ENCODE measurements around the gene HDAC1. TPM values are rescaled to one million over a fixed set of nuclear protein-coding genes. Genes with fewer than 3 reads are reported as not detected.
A peak's percentile ranks its signal among the peaks of the same experiment; 100 is the strongest.

The HDAC1 gene
- total and polyA plus RNA-seq, 10 of the 15 experiments (the other 5 are each of a cell fraction or from before 2014, with no cell fraction given) = 147 to 331 (median 168) TPM

DNA sequence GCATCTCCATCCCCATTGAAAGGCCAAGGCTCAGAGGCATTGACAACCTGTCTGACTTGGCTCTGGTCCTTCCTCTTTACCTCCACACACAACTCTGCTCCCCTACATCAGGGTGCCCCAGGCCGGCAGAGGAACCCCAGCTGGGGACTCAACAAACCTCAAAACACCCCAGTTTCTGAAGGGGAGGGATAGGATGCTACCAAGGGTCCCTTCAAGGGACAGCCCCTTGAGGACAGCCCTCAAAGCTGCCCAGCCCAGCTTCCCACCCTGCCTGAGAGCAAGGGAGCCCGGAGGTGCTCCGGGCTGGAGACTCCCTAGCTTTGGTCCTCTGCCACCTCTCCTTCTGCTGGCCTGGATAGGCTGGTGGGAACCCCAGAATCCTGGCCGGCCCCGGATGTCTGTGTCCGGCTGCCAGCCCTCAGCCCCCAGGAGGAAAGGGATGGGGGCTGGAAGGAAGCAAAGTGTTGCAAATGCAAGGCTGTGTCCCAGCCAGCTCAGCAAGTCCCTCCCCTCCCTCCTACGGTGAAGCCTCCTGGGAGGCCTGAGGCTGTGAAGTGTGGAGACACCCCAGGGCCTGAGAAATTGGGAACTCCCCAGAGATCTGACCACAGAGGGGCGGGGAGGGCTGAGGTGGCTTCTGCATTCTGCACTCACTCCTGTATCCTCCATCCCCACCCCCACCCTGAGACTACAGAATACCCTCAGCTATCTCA, 45.2 kb downstream of the HDAC1 start:
- Histone ChIP-seq H3K9me3 (replicated peaks; ENCODE audit: control insufficient read depth, insufficient read depth, low read length) (no peaks in the 10 kb centered on the region), H4K20me1 (ENCODE audit: control insufficient read depth, insufficient read depth) (no peaks in the 10 kb centered on the region), H3K27ac (ENCODE audit: control insufficient read depth, insufficient read depth) (peak overlapping the region; percentile 81), H3K4me2 (ENCODE audit: control insufficient read depth, insufficient read depth) (peak overlapping the region; percentile 78), H2AFZ (ENCODE audit: control insufficient read depth, low read depth, low read length) (no peak overlapping the region), H3K27me3 (replicated peaks in 1 of 2; ENCODE audit: control insufficient read depth in 2 of 2, insufficient read depth in 2 of 2, low read length in 1 of 2) (no peaks in the 10 kb centered on the region), H3K4me3 (peak overlapping the region; percentile 39; the same call in 1 of the 2 replicates), H3K4me1 (ENCODE audit: control insufficient read depth, insufficient read depth, low read length) (peaks cover 65% of the 10 kb centered on the region), H3K36me3 (ENCODE audit: control insufficient read depth in 2 of 2, insufficient read depth in 2 of 2, low read length in 1 of 2) (peaks cover 6 to 7% of the 10 kb centered on the region in 2 experiments), H3K79me2 (ENCODE audit: control insufficient read depth, insufficient read depth, low read length) (peaks cover 24% of the 10 kb centered on the region), H3K9ac (ENCODE audit: control insufficient read depth, insufficient read depth, low read length) (peak overlapping the region; percentile 64; the same call in 1 of the 2 replicates)
- DNase-seq (ENCODE audit: low read depth, low spot score) (peak; percentile 76), FAIRE-seq (no peak), ATAC-seq (peak; percentile 65)
- ChIA-PET POLR2A (interaction anchor here (0.5 to 3.8 kb wide), 16 partner anchors 15 to 482 kb away, joined by 3 to 46 read pairs (median 4); partner anchors contain the start of genes BSDC1, CCDC28B, LCK and TXLNA), RAD21 (ENCODE audit: unreplicated experiment) (interaction anchor here (0.7 to 3.2 kb wide), 21 partner anchors 9 to 484 kb away, joined by 3 to 30 read pairs (median 5); partner anchors contain the start of genes BSDC1, LCK and TXLNA), CTCF (interaction anchor here (0.9 to 2.4 kb wide), 18 partner anchors 10 to 156 kb away, joined by 3 to 17 read pairs (median 4); partner anchors contain the start of genes BSDC1 and CCDC28B), SMC1A (ENCODE audit: uncharacterized antibody, unreplicated experiment) (interaction anchor here (0.9 to 3.4 kb wide), 11 partner anchors 10 to 121 kb away, joined by 3 to 16 read pairs (median 6); partner anchors contain the start of gene BSDC1)
- in situ Hi-C loops (cut with MboI) = no loop called here
- intact Hi-C loops (cut with micrococcal nuclease; ENCODE audit: unreplicated experiment) = loop anchor here (2.0 kb wide), 1 partner anchor 14 kb away; no protein-coding TSS in a partner anchor
- WGBS (ENCODE audit: insufficient coverage, insufficient replicate concordance, low lambda C conversion rate, missing lambda C conversion rate) = 0% methylated on average over 7 of the region's 8 CpGs
- no TSS peak for BruUV-seq (replicated peaks)
- TF ChIP-seq IKZF1 (conservative IDR thresholded peaks at IDR 0.05) (peak; percentile 93), HDAC2 (IDR thresholded peaks at IDR 0.05) (no peak), SMAD1 (IDR thresholded peaks at IDR 0.05; ENCODE audit: low read depth, partially characterized antibody) (no peak), ZSCAN29 (IDR thresholded peaks at IDR 0.05) (no peak), ATF7 (IDR thresholded peaks at IDR 0.05; ENCODE audit: low read depth) (no peak), RB1 (IDR thresholded peaks at IDR 0.05; ENCODE audit: borderline replicate concordance) (peak; percentile 70; the same call in 1 of the 2 replicates), PML (IDR thresholded peaks at IDR 0.05; ENCODE audit: low read length) (no peak), YY1 (IDR thresholded peaks at IDR 0.05; ENCODE audit: low read depth, low read length) (0 out of 2 replicates have a peak, but pooled peaks have one; percentile 19), SIX5 (IDR thresholded peaks at IDR 0.05; ENCODE audit: low read depth, low read length, severe bottlenecking) (no peak), RCOR1 (conservative IDR thresholded peaks at IDR 0.05; ENCODE audit: low read depth, low read length) (no peak), WRNIP1 (IDR thresholded peaks at IDR 0.05; ENCODE audit: borderline replicate concordance, low read depth, low read length) (no peak), SUZ12 (IDR thresholded peaks at IDR 0.05; ENCODE audit: unreplicated experiment) (no peak), LARP7 (IDR thresholded peaks at IDR 0.05) (0 out of 2 replicates have a peak, but pooled peaks have one; percentile 3), TAF1 (IDR thresholded peaks at IDR 0.05; ENCODE audit: borderline replicate concordance, low read depth, low read length) (no peak), STAT3 (IDR thresholded peaks at IDR 0.05; ENCODE audit: low read depth, low read length) (no peak)
- TF ChIP-seq, protein P1, sequence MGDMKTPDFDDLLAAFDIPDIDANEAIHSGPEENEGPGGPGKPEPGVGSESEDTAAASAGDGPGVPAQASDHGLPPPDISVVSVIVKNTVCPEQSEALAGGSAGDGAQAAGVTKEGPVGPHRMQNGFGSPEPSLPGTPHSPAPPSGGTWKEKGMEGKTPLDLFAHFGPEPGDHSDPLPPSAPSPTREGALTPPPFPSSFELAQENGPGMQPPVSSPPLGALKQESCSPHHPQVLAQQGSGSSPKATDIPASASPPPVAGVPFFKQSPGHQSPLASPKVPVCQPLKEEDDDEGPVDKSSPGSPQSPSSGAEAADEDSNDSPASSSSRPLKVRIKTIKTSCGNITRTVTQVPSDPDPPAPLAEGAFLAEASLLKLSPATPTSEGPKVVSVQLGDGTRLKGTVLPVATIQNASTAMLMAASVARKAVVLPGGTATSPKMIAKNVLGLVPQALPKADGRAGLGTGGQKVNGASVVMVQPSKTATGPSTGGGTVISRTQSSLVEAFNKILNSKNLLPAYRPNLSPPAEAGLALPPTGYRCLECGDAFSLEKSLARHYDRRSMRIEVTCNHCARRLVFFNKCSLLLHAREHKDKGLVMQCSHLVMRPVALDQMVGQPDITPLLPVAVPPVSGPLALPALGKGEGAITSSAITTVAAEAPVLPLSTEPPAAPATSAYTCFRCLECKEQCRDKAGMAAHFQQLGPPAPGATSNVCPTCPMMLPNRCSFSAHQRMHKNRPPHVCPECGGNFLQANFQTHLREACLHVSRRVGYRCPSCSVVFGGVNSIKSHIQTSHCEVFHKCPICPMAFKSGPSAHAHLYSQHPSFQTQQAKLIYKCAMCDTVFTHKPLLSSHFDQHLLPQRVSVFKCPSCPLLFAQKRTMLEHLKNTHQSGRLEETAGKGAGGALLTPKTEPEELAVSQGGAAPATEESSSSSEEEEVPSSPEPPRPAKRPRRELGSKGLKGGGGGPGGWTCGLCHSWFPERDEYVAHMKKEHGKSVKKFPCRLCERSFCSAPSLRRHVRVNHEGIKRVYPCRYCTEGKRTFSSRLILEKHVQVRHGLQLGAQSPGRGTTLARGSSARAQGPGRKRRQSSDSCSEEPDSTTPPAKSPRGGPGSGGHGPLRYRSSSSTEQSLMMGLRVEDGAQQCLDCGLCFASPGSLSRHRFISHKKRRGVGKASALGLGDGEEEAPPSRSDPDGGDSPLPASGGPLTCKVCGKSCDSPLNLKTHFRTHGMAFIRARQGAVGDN (IDR thresholded peaks at IDR 0.05) = no peak
- TF ChIP-seq, protein P2, sequence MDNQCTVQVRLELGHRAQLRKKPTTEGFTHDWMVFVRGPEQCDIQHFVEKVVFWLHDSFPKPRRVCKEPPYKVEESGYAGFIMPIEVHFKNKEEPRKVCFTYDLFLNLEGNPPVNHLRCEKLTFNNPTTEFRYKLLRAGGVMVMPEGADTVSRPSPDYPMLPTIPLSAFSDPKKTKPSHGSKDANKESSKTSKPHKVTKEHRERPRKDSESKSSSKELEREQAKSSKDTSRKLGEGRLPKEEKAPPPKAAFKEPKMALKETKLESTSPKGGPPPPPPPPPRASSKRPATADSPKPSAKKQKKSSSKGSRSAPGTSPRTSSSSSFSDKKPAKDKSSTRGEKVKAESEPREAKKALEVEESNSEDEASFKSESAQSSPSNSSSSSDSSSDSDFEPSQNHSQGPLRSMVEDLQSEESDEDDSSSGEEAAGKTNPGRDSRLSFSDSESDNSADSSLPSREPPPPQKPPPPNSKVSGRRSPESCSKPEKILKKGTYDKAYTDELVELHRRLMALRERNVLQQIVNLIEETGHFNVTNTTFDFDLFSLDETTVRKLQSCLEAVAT (IDR thresholded peaks at IDR 0.05) = no peak
- TF ChIP-seq, protein P3, sequence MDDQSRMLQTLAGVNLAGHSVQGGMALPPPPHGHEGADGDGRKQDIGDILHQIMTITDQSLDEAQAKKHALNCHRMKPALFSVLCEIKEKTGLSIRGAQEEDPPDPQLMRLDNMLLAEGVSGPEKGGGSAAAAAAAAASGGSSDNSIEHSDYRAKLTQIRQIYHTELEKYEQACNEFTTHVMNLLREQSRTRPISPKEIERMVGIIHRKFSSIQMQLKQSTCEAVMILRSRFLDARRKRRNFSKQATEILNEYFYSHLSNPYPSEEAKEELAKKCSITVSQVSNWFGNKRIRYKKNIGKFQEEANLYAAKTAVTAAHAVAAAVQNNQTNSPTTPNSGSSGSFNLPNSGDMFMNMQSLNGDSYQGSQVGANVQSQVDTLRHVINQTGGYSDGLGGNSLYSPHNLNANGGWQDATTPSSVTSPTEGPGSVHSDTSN (IDR thresholded peaks at IDR 0.05; ENCODE audit: insufficient replicate concordance, low read depth, low read length) = no peak

All from GM12878 (cell line).